PC-3 (cell line): ENCODE measurements around the gene CAMK1D. TPM values are rescaled to one million over a fixed set of nuclear protein-coding genes. Genes with fewer than 3 reads are reported as not detected.

Experiments
- ATAC-seq: fragments of 200-7000 bp; cut with Tn5 transposase; 2 replicates; pipeline ENCODE4 v1.9.1; 2020; ENCODE audit warnings: mild to moderate bottlenecking, moderate library complexity
- BruUV-seq: library from RNA; stranded (reverse); fragments of 400-500 nt; replicated peaks from 2 replicates; lab custom pipeline; 2021; lab: Mats Ljungman, UMichigan
- CTCF ChIA-PET: fragments of 300-600 bp; sonication (Branson Sonifier 250); formaldehyde crosslinking; loops from one replicate; lab custom pipeline; 2022; ENCODE audit warnings: antibody characterized with exemption; lab: Charles Lee
- POLR2A ChIA-PET: fragments of 300-600 bp; sonication (Branson Sonifier 250); formaldehyde crosslinking; loops from one replicate; lab custom pipeline; 2022; ENCODE audit warnings: antibody characterized with exemption; ENCODE audit not compliant: unreplicated experiment; lab: Charles Lee
- DNase-seq: peaks from one replicate; pipeline ENCODE4 v3.0.0-alpha.2; 2015
- H2AFZ ChIP-seq: fragments of 300-600 bp; sonication (generic); 2 replicates; pipeline ENCODE4 v1.6.0; 2016; ENCODE audit warnings: antibody characterized with exemption, low read length
- H3F3A ChIP-seq: fragments of 300-600 bp; sonication (generic); one replicate; pipeline ENCODE4 v1.6.0; 2017; ENCODE audit warnings: antibody characterized with exemption, low read length, control low read depth, mild to moderate bottlenecking; ENCODE audit not compliant: unreplicated experiment
- H3K27ac ChIP-seq: fragments of 300-600 bp; sonication (generic); 2 replicates; pipeline ENCODE4 v1.5.1; 2016; ENCODE audit warnings: mild to moderate bottlenecking, low read length
- H3K27me3 ChIP-seq: fragments of 300-600 bp; sonication (generic); 2 replicates; pipeline ENCODE4 v1.6.1; 2016; ENCODE audit warnings: low read length, mixed read lengths
- H3K36me3 ChIP-seq: fragments of 300-600 bp; sonication (generic); 2 replicates; pipeline ENCODE4 v1.6.1; 2016; ENCODE audit warnings: low read depth, mixed run types, low read length, mixed read lengths
- H3K4me1 ChIP-seq: fragments of 300-600 bp; sonication (generic); 2 replicates; pipeline ENCODE4 v1.5.1; 2016; ENCODE audit warnings: low read length; ENCODE audit not compliant: insufficient read depth
- H3K4me2 ChIP-seq: fragments of 300-600 bp; sonication (generic); 2 replicates; pipeline ENCODE4 v1.6.0; 2016; ENCODE audit warnings: low read length
- H3K4me3 ChIP-seq: fragments of 300-600 bp; sonication (generic); 2 replicates; pipeline ENCODE4 v1.5.1; 2016; ENCODE audit warnings: mild to moderate bottlenecking, low read length, mixed read lengths
- H3K79me2 ChIP-seq: fragments of 300-600 bp; sonication (generic); 2 replicates; pipeline ENCODE4 v1.6.1; 2017; ENCODE audit warnings: low read length, mixed read lengths
- H3K9ac ChIP-seq: fragments of 300-600 bp; sonication (generic); 2 replicates; pipeline ENCODE4 v1.6.0; 2016; ENCODE audit warnings: mild to moderate bottlenecking, low read length
- H3K9me2 ChIP-seq: fragments of 300-600 bp; sonication (generic); replicated peaks from 2 replicates; pipeline ENCODE4 v1.6.1; 2016; ENCODE audit warnings: mixed run types, low read length, mixed read lengths
- H3K9me3 ChIP-seq: fragments of 300-600 bp; sonication (generic); 2 replicates; pipeline ENCODE4 v1.6.1; 2016; ENCODE audit warnings: low read length, mixed read lengths
- H4K20me1 ChIP-seq: fragments of 300-600 bp; sonication (generic); 2 replicates; pipeline ENCODE4 v1.6.1; 2016; ENCODE audit warnings: low read length, mixed read lengths
- EZH2 ChIP-seq: fragments of 300-600 bp; sonication (generic); IDR thresholded peaks from one replicate; pipeline ENCODE4 v1.6.1; 2017; ENCODE audit warnings: antibody characterized with exemption, mild to moderate bottlenecking, low read length; ENCODE audit not compliant: unreplicated experiment
- EZH2phosphoT487 ChIP-seq: fragments of 300-600 bp; sonication (generic); IDR thresholded peaks from 2 replicates; pipeline ENCODE4 v1.6.1; 2018; ENCODE audit warnings: mild to moderate bottlenecking, antibody characterized with exemption, low read length, borderline replicate concordance
- intact Hi-C: fragments of 100-400 bp; cut with micrococcal nuclease; formaldehyde crosslinking; loops from 2 replicates; pipeline ENCODE4 v1.9.0; 2023
- total RNA-seq: library from RNA; depleted of rRNA; stranded (reverse); fragments of >200 nt; gene quantifications from 2 replicates; pipeline ENCODE4 v1.2.3, GENCODE V29; 2014
- TF ChIP-seq, protein P1 (sequence below): fragments of 300-600 bp; sonication (generic); conservative IDR thresholded peaks from 2 replicates; pipeline ENCODE4 v1.5.1; 2017; ENCODE audit warnings: antibody characterized with exemption, low read depth, mild to moderate bottlenecking, low read length

CAMK1D gene
- total RNA-seq, 1 experiment from 2014 or later, result 1.3 TPM

GRCh38 chr10:12819656-12820055 is 470.3 kb downstream of the CAMK1D start:
- no TSS peak for BruUV-seq
- Histone ChIP-seq H3K4me2 (no peak overlapping the region), H2AFZ (no peak overlapping the region), H3K4me1 (no peaks in the 10 kb centered on the region), H3K79me2 (no peaks in the 10 kb centered on the region), H3K9me3 (no peaks in the 10 kb centered on the region), H3K9me2 (no peaks in the 10 kb centered on the region), H3K27me3 (no peaks in the 10 kb centered on the region), H3K4me3 (no peak overlapping the region), H3F3A (no peaks in the 10 kb centered on the region), H3K9ac (no peak overlapping the region), H3K36me3 (no peaks in the 10 kb centered on the region), H3K27ac (no peak overlapping the region), H4K20me1 (no peaks in the 10 kb centered on the region)
- intact Hi-C loops, result no loop called here
- ChIA-PET POLR2A (no interaction called here), CTCF (no interaction called here)
- ATAC-seq, result no peak
- TF ChIP-seq EZH2phosphoT487 (no peak), EZH2 (no peak)
- TF ChIP-seq, protein P1, sequence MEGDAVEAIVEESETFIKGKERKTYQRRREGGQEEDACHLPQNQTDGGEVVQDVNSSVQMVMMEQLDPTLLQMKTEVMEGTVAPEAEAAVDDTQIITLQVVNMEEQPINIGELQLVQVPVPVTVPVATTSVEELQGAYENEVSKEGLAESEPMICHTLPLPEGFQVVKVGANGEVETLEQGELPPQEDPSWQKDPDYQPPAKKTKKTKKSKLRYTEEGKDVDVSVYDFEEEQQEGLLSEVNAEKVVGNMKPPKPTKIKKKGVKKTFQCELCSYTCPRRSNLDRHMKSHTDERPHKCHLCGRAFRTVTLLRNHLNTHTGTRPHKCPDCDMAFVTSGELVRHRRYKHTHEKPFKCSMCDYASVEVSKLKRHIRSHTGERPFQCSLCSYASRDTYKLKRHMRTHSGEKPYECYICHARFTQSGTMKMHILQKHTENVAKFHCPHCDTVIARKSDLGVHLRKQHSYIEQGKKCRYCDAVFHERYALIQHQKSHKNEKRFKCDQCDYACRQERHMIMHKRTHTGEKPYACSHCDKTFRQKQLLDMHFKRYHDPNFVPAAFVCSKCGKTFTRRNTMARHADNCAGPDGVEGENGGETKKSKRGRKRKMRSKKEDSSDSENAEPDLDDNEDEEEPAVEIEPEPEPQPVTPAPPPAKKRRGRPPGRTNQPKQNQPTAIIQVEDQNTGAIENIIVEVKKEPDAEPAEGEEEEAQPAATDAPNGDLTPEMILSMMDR, result no peak
- no peak for DNase-seq

DNA sequence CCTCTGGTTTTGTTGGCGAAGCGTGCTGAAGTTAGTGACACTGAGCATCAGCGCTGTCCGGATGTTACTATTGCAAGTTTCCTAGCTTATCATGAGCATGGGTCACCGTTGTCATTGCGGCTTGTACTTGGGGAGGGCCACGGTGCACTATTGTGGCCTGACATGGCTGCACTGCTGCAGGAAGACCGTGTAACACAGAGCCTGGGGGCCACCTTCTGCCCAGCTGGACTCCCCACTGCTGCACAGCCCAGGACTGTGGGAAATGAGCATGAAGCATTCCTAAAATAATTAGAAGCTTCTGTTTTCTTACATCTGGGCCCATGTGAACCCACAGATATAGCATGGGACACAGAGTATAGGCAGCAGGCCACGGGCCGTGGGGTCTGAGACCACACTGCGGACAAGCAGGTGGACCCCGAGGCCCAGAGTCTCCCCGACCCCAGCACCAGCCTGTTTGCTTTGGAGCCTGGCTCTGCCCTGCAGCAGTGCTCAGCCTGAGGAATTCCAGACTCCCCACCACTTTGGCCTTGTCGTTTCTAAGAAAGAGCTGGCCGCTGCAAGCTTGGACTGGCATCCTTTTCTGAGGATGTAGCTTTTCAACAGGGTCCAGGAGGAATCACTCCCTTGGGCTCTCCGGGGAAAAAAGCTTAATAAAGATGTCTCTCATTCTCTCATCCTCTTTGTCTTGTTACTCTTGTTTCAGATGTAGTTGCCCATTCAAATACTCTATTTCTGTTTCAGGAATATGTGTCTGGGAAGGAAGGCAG is 473.0 kb downstream of the CAMK1D start:
- intact Hi-C loops, result no loop called here
- Histone ChIP-seq H3F3A (no peaks in the 10 kb centered on the region), H3K9me3 (no peaks in the 10 kb centered on the region), H2AFZ (no peak overlapping the region), H4K20me1 (no peaks in the 10 kb centered on the region), H3K9ac (no peak overlapping the region), H3K27me3 (no peaks in the 10 kb centered on the region), H3K4me3 (no peak overlapping the region), H3K79me2 (no peaks in the 10 kb centered on the region), H3K4me1 (no peaks in the 10 kb centered on the region), H3K27ac (no peak overlapping the region), H3K9me2 (no peaks in the 10 kb centered on the region), H3K36me3 (no peaks in the 10 kb centered on the region), H3K4me2 (no peak overlapping the region)
- ChIA-PET CTCF (interaction anchor here (0.6 kb wide), 1 partner anchor 155 kb away, joined by 3 read pairs; no protein-coding TSS in a partner anchor), POLR2A (no interaction called here)
- no peak for ATAC-seq
- BruUV-seq, result no TSS peak
- no peak for TF ChIP-seq EZH2
- no peak for TF ChIP-seq EZH2phosphoT487
- TF ChIP-seq, protein P1, result no peak
- DNase-seq, result no peak

DNA sequence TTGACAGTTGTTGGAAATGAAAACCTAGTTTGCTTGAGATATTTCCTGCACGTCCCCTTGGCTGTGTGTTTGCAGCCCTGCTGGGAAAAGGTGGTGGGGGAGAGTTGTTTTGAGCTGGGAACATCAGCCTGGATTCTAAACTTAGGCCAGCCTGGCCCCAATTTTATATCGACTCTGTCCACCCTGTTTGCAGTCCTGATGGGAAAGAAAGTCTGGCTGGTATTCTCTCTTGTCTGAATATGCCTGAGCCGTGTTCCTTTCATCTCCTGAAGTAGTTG is 473.5 kb downstream of the CAMK1D start:
- Histone ChIP-seq H4K20me1 (no peaks in the 10 kb centered on the region), H3K79me2 (no peaks in the 10 kb centered on the region), H3K4me3 (no peak overlapping the region), H3F3A (no peaks in the 10 kb centered on the region), H3K4me2 (no peak overlapping the region), H2AFZ (no peak overlapping the region), H3K9me3 (no peaks in the 10 kb centered on the region), H3K27me3 (no peaks in the 10 kb centered on the region), H3K9me2 (no peaks in the 10 kb centered on the region), H3K9ac (no peak overlapping the region), H3K36me3 (no peaks in the 10 kb centered on the region), H3K27ac (no peak overlapping the region), H3K4me1 (no peaks in the 10 kb centered on the region)
- no TSS peak for BruUV-seq
- CTCF ChIA-PET, result interaction anchor here (0.6 kb wide), 1 partner anchor 154 kb away, joined by 3 read pairs; no protein-coding TSS in a partner anchor
- DNase-seq (no peak), ATAC-seq (no peak)
- POLR2A ChIA-PET, result no interaction called here
- intact Hi-C loops, result no loop called here
- TF ChIP-seq, protein P1, result no peak
